Stomach (tissue), 4 donors: ENCODE data around the gene CCDC68.

ENCODE experiments used
- CTCF ChIP-seq, 7 experiments: fragments of 450-650 bp in 4 of 7; fragments of 200-600 bp in 3 of 7; sonication (generic) in 3 of 7; IDR thresholded peaks; one replicate each; pipeline ENCODE4 v1.5.1; 2016 to 2019; ENCODE audit warnings: antibody characterized with exemption in 7 of 7, control low read depth in 2 of 7, mild to moderate bottlenecking in 1 of 7
- POLR2A ChIP-seq, 4 donors: fragments of 450-650 bp; IDR thresholded peaks; one replicate each; pipeline ENCODE4 v1.6.1; 2016; ENCODE audit warnings: antibody characterized with exemption in 4 of 4, control low read depth in 2 of 4, mild to moderate bottlenecking in 1 of 4, moderate library complexity in 1 of 4

DNA sequence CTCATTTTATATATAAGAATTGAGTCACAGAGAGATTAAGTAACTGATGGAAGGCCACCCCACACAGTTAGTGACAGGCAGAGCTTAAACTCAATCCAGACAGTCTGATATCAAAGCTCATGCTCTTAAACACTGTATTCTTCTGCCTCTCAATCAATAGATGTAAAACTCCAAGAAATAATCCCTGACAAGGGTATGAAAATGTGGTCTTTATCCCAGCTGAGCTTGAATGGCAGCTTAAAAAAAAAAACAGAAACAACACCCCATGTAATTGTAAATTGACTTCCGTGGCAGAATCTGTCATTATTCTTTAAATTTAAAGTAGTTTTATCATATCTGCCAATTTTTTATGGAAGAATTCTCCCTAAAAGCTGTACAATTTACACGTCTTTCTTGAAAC is 70.9 kb downstream of the CCDC68 start:
- TF ChIP-seq CTCF (IDR thresholded peaks at IDR 0.05): no peak
- TF ChIP-seq POLR2A (IDR thresholded peaks at IDR 0.05): no peak
